IPS-11a (cell line): Measurements from ENCODE around the gene STAT2.
A peak's percentile ranks its signal among the peaks of the same experiment; 100 is the strongest.
"Not testable (repeated sequence)": the region's sequence is repeated elsewhere in the genome, so short reads cannot be mapped to it uniquely, and the experiment has no call there.

Experiments used
- H3K4me3 ChIP-seq: one replicate; pipeline ENCODE4 v1.5.1; 2013; ENCODE audit warnings: low read depth, low read length, control low read depth

Gene STAT2

GRCh38 chr12:56332512-56333196 lies 27.3 kb downstream of the STAT2 start:
- no peak overlapping the region for H3K4me3 ChIP-seq

- H3K4me3 ChIP-seq, result no peak overlapping the region
Observed at GRCh38 chr12:56330936-56331490, 28.9 kb downstream of the STAT2 start.

- no peak overlapping the region for H3K4me3 ChIP-seq
Observed at GRCh38 chr12:56326533-56326932, 33.4 kb downstream of the STAT2 start.

GRCh38 chr12:56326126-56326525 lies 33.8 kb downstream of the STAT2 start:
- no peak overlapping the region for H3K4me3 ChIP-seq

- H3K4me3 ChIP-seq, result no peak overlapping the region
Observed at GRCh38 chr12:56324206-56324605, 35.7 kb downstream of the STAT2 start.

- H3K4me3 ChIP-seq, result not testable (repeated sequence)
Observed at GRCh38 chr12:56321610-56322009, 38.3 kb downstream of the STAT2 start.

GRCh38 chr12:56321027-56321426 lies 38.9 kb downstream of the STAT2 start:
- H3K4me3 ChIP-seq, result no peak overlapping the region

GRCh38 chr12:56317675-56318074 lies 42.2 kb downstream of the STAT2 start:
- no peak overlapping the region for H3K4me3 ChIP-seq

GRCh38 chr12:56315622-56316473 lies 44.1 kb downstream of the STAT2 start, which contains the start of gene CNPY2:
TSS of gene CNPY2 (minus strand) at chr12:56315988. CDS start at chr12:56315217, 771 bp downstream.
- H3K4me3 ChIP-seq, result peak within 1 kb of the TSS; percentile 100

GRCh38 chr12:56315249-56315621 lies 44.7 kb downstream of the STAT2 start:
- H3K4me3 ChIP-seq, result peak overlapping the region; percentile 100

- H3K4me3 ChIP-seq, result no peak overlapping the region
Observed at GRCh38 chr12:56311003-56311402, 48.9 kb downstream of the STAT2 start.

- H3K4me3 ChIP-seq, result no peak overlapping the region
Observed at GRCh38 chr12:56308714-56309113, 51.2 kb downstream of the STAT2 start.

GRCh38 chr12:56307221-56307965 lies 52.5 kb downstream of the STAT2 start:
- H3K4me3 ChIP-seq, result no peak overlapping the region

GRCh38 chr12:56304872-56305590 lies 54.9 kb downstream of the STAT2 start:
- no peak overlapping the region for H3K4me3 ChIP-seq

GRCh38 chr12:56304276-56304675 lies 55.6 kb downstream of the STAT2 start:
- H3K4me3 ChIP-seq, result no peak overlapping the region

- H3K4me3 ChIP-seq, result peak overlapping the region; percentile 29
Observed at GRCh38 chr12:56300644-56301464, 59.1 kb downstream of the STAT2 start.

GRCh38 chr12:56299853-56300643 lies 59.9 kb downstream of the STAT2 start, which contains the start of gene CS:
TSS of gene CS (minus strand) at chr12:56300330. CDS start at chr12:56300201, 129 bp downstream.
- H3K4me3 ChIP-seq, result peak within 1 kb of the TSS; percentile 62

- peak overlapping the region; percentile 62 for H3K4me3 ChIP-seq
Observed at GRCh38 chr12:56299308-56299852, 60.5 kb downstream of the STAT2 start.
